ENCODE results near the gene C19orf25. TPM values are rescaled to one million over a fixed set of nuclear protein-coding genes. Genes with fewer than 3 reads are reported as not detected.

Gene C19orf25
- total RNA-seq, 2 donors from 2014 or later = 54.0 to 93.0 TPM

DNA sequence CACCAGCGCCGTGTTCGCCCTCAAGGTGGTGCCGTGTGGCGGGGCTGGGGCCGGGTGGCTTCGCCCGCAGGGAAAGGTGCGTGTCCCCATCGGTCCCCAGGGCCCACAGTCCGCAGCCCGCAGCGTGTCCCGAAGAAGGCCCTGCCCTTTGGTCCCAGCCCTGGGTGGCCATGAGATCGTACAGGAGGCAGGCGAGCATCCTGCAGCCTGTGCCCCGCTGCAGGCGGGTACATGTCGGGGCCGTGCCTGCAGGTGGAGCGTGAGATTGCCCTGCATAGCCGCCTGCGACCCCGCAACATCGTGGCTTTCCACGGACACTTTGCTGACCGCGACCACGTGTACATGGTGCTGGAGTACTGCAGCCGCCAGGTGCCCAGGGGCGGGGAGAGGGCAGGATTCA, 46.3 kb upstream of the C19orf25 start:
- TF ChIP-seq POLR2AphosphoS5 (IDR thresholded peaks at IDR 0.05) = no peak
- Histone ChIP-seq H3K36me3 (no peaks in the 10 kb centered on the region), H3K4me1 (replicated peaks) (no peaks in the 10 kb centered on the region), H3K27ac (no peak overlapping the region), H3K27me3 (replicated peaks; ENCODE audit: insufficient read depth) (peaks cover 10% of the 10 kb centered on the region), H3K9me3 (no peaks in the 10 kb centered on the region), H3K4me3 (no peak overlapping the region)
- DNase-seq (ENCODE audit: low spot score) = no peak
- WGBS = 58% methylated on average over 27 of the region's 31 CpGs
- intact Hi-C loops (cut with DNase I) = no loop called here

- DNase-seq (ENCODE audit: low spot score) = no peak
- Histone ChIP-seq H3K27me3 (replicated peaks; ENCODE audit: insufficient read depth) (peaks cover 10% of the 10 kb centered on the region), H3K4me3 (no peak overlapping the region), H3K4me1 (replicated peaks) (no peaks in the 10 kb centered on the region), H3K27ac (no peak overlapping the region), H3K36me3 (no peaks in the 10 kb centered on the region), H3K9me3 (no peaks in the 10 kb centered on the region)
- no peak for TF ChIP-seq POLR2A (IDR thresholded peaks at IDR 0.05)
- no peak for TF ChIP-seq CTCF (IDR thresholded peaks at IDR 0.05)
- TF ChIP-seq POLR2AphosphoS5 (IDR thresholded peaks at IDR 0.05) = no peak
- WGBS = 68% methylated on average over 17 of the region's 17 CpGs
- intact Hi-C loops (cut with DNase I) = no loop called here
These were observed 45.9 kb upstream of the C19orf25 start for GRCh38 chr19:1524972-1525325.

GRCh38 chr19:1524287-1524971, 45.4 kb upstream of the C19orf25 start:
- no peak for DNase-seq (ENCODE audit: low spot score)
- H3K27ac ChIP-seq = no peak overlapping the region
- no peaks in the 10 kb centered on the region for H3K4me1 ChIP-seq (replicated peaks)
- H3K36me3 ChIP-seq = no peaks in the 10 kb centered on the region
- H3K4me3 ChIP-seq = peak overlapping the region; percentile 16 to 27
- WGBS = 24% methylated on average over 16 of the region's 49 CpGs
- intact Hi-C loops (cut with DNase I) = no loop called here
- H3K27me3 ChIP-seq (replicated peaks; ENCODE audit: insufficient read depth) = peaks cover 10% of the 10 kb centered on the region
- no peaks in the 10 kb centered on the region for H3K9me3 ChIP-seq
- TF ChIP-seq POLR2A (IDR thresholded peaks at IDR 0.05) = no peak
- no peak for TF ChIP-seq POLR2AphosphoS5 (IDR thresholded peaks at IDR 0.05)
- no peak for TF ChIP-seq CTCF (IDR thresholded peaks at IDR 0.05)

DNA sequence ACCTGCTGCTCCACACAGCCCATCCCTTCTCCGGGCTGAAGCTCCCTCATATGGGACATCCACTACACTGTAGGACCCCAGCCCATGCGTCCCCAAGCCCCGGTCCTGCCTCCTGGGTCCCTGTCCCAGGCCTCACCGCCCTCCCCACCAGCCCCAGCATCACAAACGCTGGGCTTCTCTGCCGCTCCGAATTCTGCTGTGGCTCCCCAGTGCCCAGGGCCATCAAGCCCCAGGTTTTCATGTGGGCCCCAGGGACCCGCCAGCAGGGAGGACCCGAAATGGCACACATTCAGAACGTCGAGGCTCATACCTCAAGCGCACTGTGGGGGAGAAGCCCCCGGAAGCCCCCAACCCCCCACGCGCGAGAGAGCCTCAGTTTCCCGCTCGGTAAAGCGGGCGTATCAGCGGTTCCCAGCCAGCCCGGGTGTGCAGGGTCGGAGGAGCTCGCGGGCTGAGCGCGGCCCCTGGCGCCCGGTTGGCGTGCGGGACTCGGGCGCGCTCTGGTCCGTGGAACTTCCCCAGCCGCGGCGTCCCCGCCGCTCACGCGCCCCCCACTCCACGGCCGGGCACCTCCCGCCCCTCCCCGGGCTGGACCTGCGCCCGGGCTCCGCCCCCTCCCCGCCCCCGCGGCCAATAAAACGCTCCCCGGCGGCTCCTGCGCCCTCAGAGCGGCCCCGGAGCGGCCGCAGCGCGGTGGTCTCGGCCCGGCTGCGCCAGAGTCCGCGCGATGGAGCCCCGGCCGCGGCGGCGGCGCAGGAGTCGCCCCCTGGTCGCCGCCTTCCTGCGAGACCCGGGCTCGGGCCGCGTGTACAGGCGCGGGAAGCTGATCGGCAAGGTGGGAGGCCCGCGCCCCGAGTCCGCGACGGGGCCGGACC, 44.6 kb upstream of the C19orf25 start, which contains the start of gene PLK5:
PLK5 (plus strand) TSS at position 666 of the 875 bp plus-strand sequence. CDS start 2,920 bp downstream, outside the sequence.
- H3K9me3 ChIP-seq = no peaks in the 10 kb centered on the region
- no peaks in the 10 kb centered on the region for H3K36me3 ChIP-seq
- peak within 1 kb of the TSS; percentile 16 to 27 for H3K4me3 ChIP-seq
- H3K27me3 ChIP-seq (replicated peaks; ENCODE audit: insufficient read depth) = peaks cover 8% of the 10 kb centered on the region
- TF ChIP-seq POLR2AphosphoS5 (IDR thresholded peaks at IDR 0.05) = no peak
- no peak for TF ChIP-seq POLR2A (IDR thresholded peaks at IDR 0.05)
- TF ChIP-seq CTCF (IDR thresholded peaks at IDR 0.05) = peak in 1 of 4 experiments; percentile 13
- H3K4me1 ChIP-seq (replicated peaks) = no peaks in the 10 kb centered on the region
- H3K27ac ChIP-seq = no peak within 1 kb of the TSS
- intact Hi-C loops (cut with DNase I) = no loop called here
- WGBS = 32% methylated on average over 13 of the region's 92 CpGs
- no peak for DNase-seq (ENCODE audit: low spot score)

DNA sequence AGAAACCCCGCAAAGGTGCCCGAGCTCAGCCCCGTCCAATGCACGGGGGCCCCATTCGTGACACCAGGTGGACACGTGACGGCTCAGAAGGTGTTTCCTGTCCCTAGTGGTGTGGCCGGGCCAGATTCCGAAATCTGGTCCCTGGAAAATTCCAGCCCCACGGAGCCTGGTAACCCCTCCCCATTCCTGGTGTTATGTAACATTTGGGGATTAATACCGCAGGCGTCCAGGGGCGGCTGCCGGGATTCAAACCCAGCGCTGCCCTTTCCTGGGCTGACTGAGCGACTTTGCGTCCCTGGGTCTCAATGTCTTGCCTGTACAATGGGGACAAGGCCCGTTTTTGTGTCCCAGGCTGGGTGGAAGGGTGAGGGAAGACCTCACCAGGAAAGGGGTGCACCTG, 43.8 kb upstream of the C19orf25 start:
- DNase-seq (ENCODE audit: low spot score) = no peak
- H3K27me3 ChIP-seq (replicated peaks; ENCODE audit: insufficient read depth) = peaks cover 3% of the 10 kb centered on the region
- H3K36me3 ChIP-seq = no peaks in the 10 kb centered on the region
- H3K4me3 ChIP-seq = no peak overlapping the region
- WGBS = 76% methylated on average over 18 of the region's 18 CpGs
- TF ChIP-seq CTCF (IDR thresholded peaks at IDR 0.05) (no peak), POLR2A (IDR thresholded peaks at IDR 0.05) (no peak), POLR2AphosphoS5 (IDR thresholded peaks at IDR 0.05) (no peak)
- intact Hi-C loops (cut with DNase I) = no loop called here
- H3K27ac ChIP-seq = no peak overlapping the region
- no peaks in the 10 kb centered on the region for H3K4me1 ChIP-seq (replicated peaks)
- H3K9me3 ChIP-seq = no peaks in the 10 kb centered on the region

Measured in prostate gland (tissue), 2 donors.